Naive thymus-derived CD4-positive, alpha-beta T cell (primary cell): Measurements from ENCODE around the gene GATD1. TPM values are rescaled to one million over a fixed set of nuclear protein-coding genes. Genes with fewer than 3 reads are reported as not detected.

Experiments
- polyA plus RNA-seq, 2 donors: library from polyadenylated mRNA; unstranded; fragments of 300-500 nt; fragmentation: Illumina TruSeq; gene quantifications; one replicate each; pipeline ENCODE4 v1.2.3, GENCODE V29; 2021
- total RNA-seq, 6 experiments: library from RNA in 5 of 6; stranded (reverse) in 5 of 6; gene quantifications; 1 replicate in 5 of 6; 2 replicates in 1 of 6; pipeline ENCODE4 v1.2.3 and lab custom pipeline; 2021 to 2026

GATD1 gene
- total and polyA plus RNA-seq, 7 experiments from 2014 or later, result 8.1 to 59.2 (median 44.6) TPM

Other genes with a start within 250 kb of the GATD1 start
- gene HRAS, start 241.9 kb downstream of the GATD1 start, total RNA-seq, result 10 to 100 TPM; 22.3 to 52.0 (median 31.9) TPM
- gene HRAS, start 241.9 kb downstream of the GATD1 start, polyA plus RNA-seq, result 10 to 100 TPM; 12.6 to 19.5 TPM
- gene LRRC56, start 240.0 kb downstream of the GATD1 start, total RNA-seq, result 1 to 10 TPM; 2.3 to 5.1 (median 3.6) TPM
- 1 to 10 TPM in 1 of 2 donors, under 1 TPM in 1; 0.35 to 1.0 TPM for gene LRRC56, start 240.0 kb downstream of the GATD1 start, polyA plus RNA-seq
- 10 to 100 TPM in 2 of 5 experiments, 1 to 10 TPM in 3; 2.8 to 14.7 (median 9.6) TPM for gene LMNTD2, start 216.7 kb downstream of the GATD1 start, total RNA-seq
- gene LMNTD2, start 216.7 kb downstream of the GATD1 start, polyA plus RNA-seq, result 1 to 10 TPM; 2.3 to 3.6 TPM
- gene RASSF7, start 216.5 kb downstream of the GATD1 start, total RNA-seq, result 10 to 100 TPM; 20.0 to 45.4 (median 35.5) TPM
- 10 to 100 TPM; 26.7 to 43.6 TPM for gene RASSF7, start 216.5 kb downstream of the GATD1 start, polyA plus RNA-seq
- gene PHRF1, start 201.0 kb downstream of the GATD1 start, total RNA-seq, result 10 to 100 TPM; 47.3 to 55.2 (median 49.4) TPM
- 10 to 100 TPM in 1 of 2 donors, 1 to 10 TPM in 1; 6.2 to 22.1 TPM for gene PHRF1, start 201.0 kb downstream of the GATD1 start, polyA plus RNA-seq
- gene IRF7, start 161.5 kb downstream of the GATD1 start, total RNA-seq, result 100 to 1,000 TPM in 1 of 5 experiments, 10 to 100 TPM in 4; 57.0 to 134 (median 64.6) TPM
- gene IRF7, start 161.5 kb downstream of the GATD1 start, polyA plus RNA-seq, result 10 to 100 TPM; 25.9 to 50.0 TPM
- gene CDHR5, start 152.5 kb downstream of the GATD1 start, total RNA-seq, result not detected
- not detected for gene CDHR5, start 152.5 kb downstream of the GATD1 start, polyA plus RNA-seq
- gene SCT, start 150.3 kb downstream of the GATD1 start, total RNA-seq, result not detected
- not detected for gene SCT, start 150.3 kb downstream of the GATD1 start, polyA plus RNA-seq
- 1 to 10 TPM in 2 of 5 experiments, under 1 TPM in 3; 0.27 to 1.9 (median 0.75) TPM for gene DRD4, start 140.2 kb downstream of the GATD1 start, total RNA-seq
- not detected for gene DRD4, start 140.2 kb downstream of the GATD1 start, polyA plus RNA-seq
- 100 to 1,000 TPM in 1 of 5 experiments, 10 to 100 TPM in 4; 44.5 to 117 (median 54.2) TPM for gene DEAF1, start 82.3 kb downstream of the GATD1 start, total RNA-seq
- gene DEAF1, start 82.3 kb downstream of the GATD1 start, polyA plus RNA-seq, result 10 to 100 TPM; 33.0 to 71.8 TPM
- gene TMEM80, start 81.7 kb downstream of the GATD1 start, total RNA-seq, result 10 to 100 TPM; 26.2 to 44.3 (median 40.4) TPM
- 10 to 100 TPM; 31.4 to 37.8 TPM for gene TMEM80, start 81.7 kb downstream of the GATD1 start, polyA plus RNA-seq
- gene EPS8L2, start 71.3 kb downstream of the GATD1 start, total RNA-seq, result 10 to 100 TPM in 3 of 5 experiments, 1 to 10 TPM in 2; 7.2 to 16.6 (median 10.9) TPM
- gene EPS8L2, start 71.3 kb downstream of the GATD1 start, polyA plus RNA-seq, result 1 to 10 TPM; 4.5 to 4.6 TPM
- 100 to 1,000 TPM in 2 of 5 experiments, 10 to 100 TPM in 3; 61.4 to 272 (median 90.3) TPM for gene TALDO1, start 30.0 kb downstream of the GATD1 start, total RNA-seq
- gene TALDO1, start 30.0 kb downstream of the GATD1 start, polyA plus RNA-seq, result 100 to 1,000 TPM; 179 to 214 TPM
- gene CEND1, start 12.6 kb upstream of the GATD1 start, total RNA-seq, result 1 to 10 TPM in 1 of 5 experiments, not detected in 4; 2.3 TPM
- not detected for gene CEND1, start 12.6 kb upstream of the GATD1 start, polyA plus RNA-seq
- gene SLC25A22, start 20.8 kb upstream of the GATD1 start, total RNA-seq, result 10 to 100 TPM; 17.4 to 58.4 (median 21.3) TPM
- 10 to 100 TPM in 1 of 2 donors, 1 to 10 TPM in 1; 6.4 to 11.1 TPM for gene SLC25A22, start 20.8 kb upstream of the GATD1 start, polyA plus RNA-seq
- gene PIDD1, start 27.7 kb upstream of the GATD1 start, total RNA-seq, result 10 to 100 TPM; 30.0 to 38.7 (median 34.1) TPM
- 1 to 10 TPM; 4.7 to 8.3 TPM for gene PIDD1, start 27.7 kb upstream of the GATD1 start, polyA plus RNA-seq
- gene RPLP2, start 32.5 kb upstream of the GATD1 start, total RNA-seq, result 1,000 to 10,000 TPM; 2,266 to 5,944 (median 5,497) TPM
- gene RPLP2, start 32.5 kb upstream of the GATD1 start, polyA plus RNA-seq, result 1,000 to 10,000 TPM; 3,734 to 4,844 TPM
- gene PNPLA2, start 41.4 kb upstream of the GATD1 start, total RNA-seq, result 100 to 1,000 TPM in 4 of 5 experiments, 10 to 100 TPM in 1; 60.1 to 237 (median 205) TPM
- gene PNPLA2, start 41.4 kb upstream of the GATD1 start, polyA plus RNA-seq, result 10 to 100 TPM; 26.0 to 40.4 TPM
- gene CRACR2B, start 50.4 kb upstream of the GATD1 start, total RNA-seq, result 1 to 10 TPM in 3 of 5 experiments, under 1 TPM in 1, not detected in 1; 0.62 to 3.9 (median 2.0) TPM
- gene CRACR2B, start 50.4 kb upstream of the GATD1 start, polyA plus RNA-seq, result not detected
- 10 to 100 TPM in 3 of 5 experiments, 1 to 10 TPM in 2; 6.6 to 62.9 (median 18.5) TPM for gene CD151, start 55.5 kb upstream of the GATD1 start, total RNA-seq
- 1 to 10 TPM; 4.0 to 7.2 TPM for gene CD151, start 55.5 kb upstream of the GATD1 start, polyA plus RNA-seq
- gene POLR2L, start 65.0 kb upstream of the GATD1 start, total RNA-seq, result 10 to 100 TPM; 31.2 to 93.3 (median 44.9) TPM
- gene POLR2L, start 65.0 kb upstream of the GATD1 start, polyA plus RNA-seq, result 10 to 100 TPM; 55.9 to 83.1 TPM
- 10 to 100 TPM in 1 of 5 experiments, 1 to 10 TPM in 4; 4.8 to 12.6 (median 6.6) TPM for gene TSPAN4, start 65.4 kb upstream of the GATD1 start, total RNA-seq
- gene TSPAN4, start 65.4 kb upstream of the GATD1 start, polyA plus RNA-seq, result 1 to 10 TPM; 4.1 to 4.7 TPM
- gene CHID1, start 133.3 kb upstream of the GATD1 start, total RNA-seq, result 10 to 100 TPM; 30.8 to 56.3 (median 53.0) TPM
- 10 to 100 TPM; 57.5 to 61.0 TPM for gene CHID1, start 133.3 kb upstream of the GATD1 start, polyA plus RNA-seq
- 10 to 100 TPM; 70.1 to 93.3 (median 86.4) TPM for gene AP2A2, start 148.4 kb upstream of the GATD1 start, total RNA-seq
- gene AP2A2, start 148.4 kb upstream of the GATD1 start, polyA plus RNA-seq, result 10 to 100 TPM in 1 of 2 donors, 1 to 10 TPM in 1; 8.7 to 10.7 TPM